Effector CD4-positive, alpha-beta T cell (primary cell): ENCODE results near the gene FLII.

ENCODE experiments used
- DNase-seq: peaks from one replicate; pipeline ENCODE4 v3.0.0-alpha.2; 2020

The FLII gene

GRCh38 chr17:18241229-18241871 lies 17.2 kb downstream of the FLII start:
- DNase-seq = no peak

DNA sequence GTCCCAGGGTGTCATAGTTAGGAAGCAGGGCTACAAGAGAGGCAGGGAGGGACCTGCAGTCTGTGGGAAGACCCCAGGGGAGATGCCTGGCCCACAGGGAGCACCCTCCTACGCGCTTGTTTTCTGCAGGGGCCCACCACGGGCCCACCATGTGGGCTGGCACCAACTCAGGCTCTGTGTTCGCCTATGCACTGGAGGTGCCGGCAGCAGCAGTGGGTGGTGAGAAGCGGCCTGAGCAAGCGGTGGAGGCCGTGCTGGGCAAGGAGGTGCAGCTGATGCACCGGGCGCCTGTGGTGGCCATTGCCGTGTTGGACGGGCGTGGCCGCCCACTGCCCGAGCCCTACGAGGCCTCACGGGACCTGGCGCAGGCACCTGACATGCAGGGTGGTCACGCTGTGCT lies 18.1 kb downstream of the FLII start:
- DNase-seq = no peak

- DNase-seq = no peak
These were observed 20.2 kb downstream of the FLII start for GRCh38 chr17:18238299-18238698.

DNA sequence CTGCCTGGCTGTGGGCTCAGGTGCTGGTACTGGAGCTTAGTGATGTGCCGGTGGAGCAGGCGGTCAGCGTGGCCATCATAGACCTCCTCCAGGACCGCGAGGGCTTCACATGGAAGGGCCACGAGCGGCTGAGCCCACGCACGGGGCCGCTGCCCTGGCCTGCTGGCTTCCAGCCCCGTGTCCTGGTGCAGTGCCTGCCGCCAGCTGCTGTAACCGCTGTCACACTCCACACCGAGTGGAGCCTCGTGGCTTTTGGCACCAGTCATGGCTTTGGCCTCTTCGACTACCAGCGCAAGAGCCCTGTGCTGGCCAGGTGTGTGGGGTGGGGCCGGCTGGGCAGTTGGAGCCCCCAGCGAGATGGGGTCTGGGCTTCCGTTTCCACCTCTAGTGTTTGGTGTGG lies 21.1 kb downstream of the FLII start:
- DNase-seq = no peak

DNA sequence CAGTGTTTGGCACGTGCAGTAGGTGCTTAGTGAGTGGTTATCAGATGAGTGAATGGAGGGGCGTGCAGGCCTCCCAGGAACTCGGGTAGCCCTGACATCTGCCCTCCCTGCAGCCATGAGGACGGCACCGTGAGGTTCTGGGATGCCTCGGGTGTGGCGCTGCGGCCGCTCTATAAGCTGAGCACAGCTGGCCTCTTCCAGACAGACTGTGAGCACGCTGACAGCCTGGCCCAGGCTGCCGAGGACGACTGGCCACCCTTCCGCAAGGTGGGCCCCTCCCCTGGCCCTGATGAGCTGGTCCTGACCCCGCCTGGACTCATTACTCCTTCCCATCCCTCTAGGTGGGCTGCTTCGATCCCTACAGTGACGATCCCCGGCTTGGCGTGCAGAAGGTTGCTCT lies 22.0 kb downstream of the FLII start:
- DNase-seq = no peak

- DNase-seq = no peak
These were observed 22.7 kb downstream of the FLII start for GRCh38 chr17:18235743-18236256.

DNA sequence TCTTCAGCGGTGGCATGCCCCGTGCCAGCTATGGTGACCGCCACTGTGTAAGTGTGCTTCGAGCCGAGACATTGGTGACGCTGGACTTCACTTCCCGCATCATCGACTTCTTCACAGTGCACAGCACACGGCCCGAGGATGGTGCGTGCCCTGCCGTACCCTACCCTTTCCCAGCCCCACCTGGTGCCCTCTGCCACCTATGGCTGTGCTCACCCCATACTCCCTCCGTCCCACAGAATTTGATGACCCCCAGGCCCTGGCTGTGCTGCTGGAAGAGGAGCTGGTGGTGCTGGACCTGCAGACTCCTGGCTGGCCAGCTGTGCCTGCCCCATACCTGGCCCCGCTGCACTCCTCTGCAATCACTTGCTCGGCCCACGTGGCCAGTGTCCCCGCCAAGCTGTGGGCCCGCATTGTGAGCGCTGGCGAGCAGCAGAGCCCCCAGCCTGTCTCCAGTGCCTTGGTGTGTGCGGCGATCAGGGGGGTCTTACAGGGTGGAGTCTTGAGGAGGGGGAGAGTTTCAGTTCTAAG lies 23.6 kb downstream of the FLII start:
- no peak for DNase-seq

- no peak for DNase-seq
These were observed 24.6 kb downstream of the FLII start for GRCh38 chr17:18233803-18234518.

- DNase-seq = no peak
These were observed 27.4 kb downstream of the FLII start for GRCh38 chr17:18231164-18231563.

DNA sequence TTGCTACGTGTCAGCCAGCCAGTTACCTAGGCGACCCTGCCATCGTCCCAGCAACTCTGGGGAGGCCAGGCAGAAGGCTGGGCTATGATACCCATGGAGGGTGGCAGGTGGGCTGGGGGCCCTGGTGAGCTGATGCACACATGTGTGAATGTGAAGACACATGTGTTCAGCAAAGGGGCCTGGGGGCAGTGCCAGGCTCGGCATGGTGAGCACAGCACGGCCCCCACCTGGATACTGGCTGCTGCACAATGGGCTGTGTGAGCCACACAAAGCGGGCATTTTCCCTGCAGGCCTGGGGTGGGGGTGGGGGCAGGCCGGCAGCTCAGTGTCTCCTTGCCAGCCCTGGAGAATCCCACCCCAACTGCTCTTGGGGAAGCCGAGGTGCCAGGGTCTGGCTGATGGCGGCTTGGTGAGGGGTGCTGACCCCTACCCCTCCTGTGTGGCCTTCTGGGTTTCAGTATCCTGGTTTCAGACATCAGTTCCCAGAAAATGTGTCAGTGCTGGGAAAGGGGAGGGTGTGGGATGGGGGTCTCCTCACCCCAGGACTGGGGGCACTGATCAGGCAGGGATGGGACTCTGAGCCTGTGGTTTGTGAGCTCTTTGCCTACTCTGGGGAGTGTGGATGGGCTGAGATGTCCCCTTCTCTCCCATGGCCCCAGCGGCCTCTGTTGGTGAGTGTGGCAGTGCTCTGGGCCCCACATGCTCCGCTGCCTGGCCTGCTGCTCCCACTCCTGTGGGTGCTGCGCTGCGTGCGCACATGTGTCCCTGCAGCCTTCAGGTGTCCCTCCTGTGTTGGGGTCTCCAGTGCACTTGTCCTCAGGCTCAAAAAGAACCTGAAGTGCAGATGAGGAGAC lies 28.0 kb downstream of the FLII start:
- no peak for DNase-seq

DNA sequence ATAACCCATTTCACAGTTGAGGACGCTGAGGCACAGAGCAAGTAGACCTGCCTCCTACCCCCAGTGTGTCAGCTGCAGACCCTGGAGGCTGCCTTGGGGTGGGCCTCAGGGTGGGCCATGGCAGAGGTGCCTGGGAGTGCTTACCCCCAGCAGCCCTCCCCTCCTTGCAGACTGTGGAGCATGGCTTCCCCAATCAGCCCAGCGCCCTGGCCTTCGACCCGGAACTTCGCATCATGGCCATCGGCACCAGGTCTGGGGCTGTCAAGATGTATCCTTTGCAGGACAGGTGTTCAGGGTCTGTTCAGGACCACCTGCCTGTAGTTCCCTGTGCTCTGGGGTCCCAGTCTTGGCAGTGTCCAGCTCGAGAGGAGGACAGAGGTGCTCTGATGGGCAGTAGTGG lies 28.8 kb downstream of the FLII start:
- no peak for DNase-seq

DNA sequence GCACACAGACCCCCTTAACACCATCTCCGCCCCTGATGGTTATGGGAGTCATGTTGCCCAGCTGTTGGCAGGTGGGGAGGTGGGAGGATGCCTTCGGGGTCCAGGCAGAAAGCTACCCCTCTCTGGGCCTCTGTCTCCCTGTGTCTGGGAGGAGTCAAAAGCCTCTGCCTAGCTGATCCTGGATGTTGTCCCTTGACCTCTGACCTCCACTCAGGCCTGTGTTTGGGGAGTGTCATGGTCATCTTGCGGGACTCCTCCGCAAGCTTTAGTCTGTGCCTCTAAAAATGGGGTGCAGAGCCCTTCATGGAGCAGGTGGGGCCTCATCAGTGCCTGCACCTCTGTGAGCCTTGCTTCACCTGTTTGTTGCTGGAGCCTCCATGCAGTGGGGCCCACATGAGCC lies 29.3 kb downstream of the FLII start:
- no peak for DNase-seq

DNA sequence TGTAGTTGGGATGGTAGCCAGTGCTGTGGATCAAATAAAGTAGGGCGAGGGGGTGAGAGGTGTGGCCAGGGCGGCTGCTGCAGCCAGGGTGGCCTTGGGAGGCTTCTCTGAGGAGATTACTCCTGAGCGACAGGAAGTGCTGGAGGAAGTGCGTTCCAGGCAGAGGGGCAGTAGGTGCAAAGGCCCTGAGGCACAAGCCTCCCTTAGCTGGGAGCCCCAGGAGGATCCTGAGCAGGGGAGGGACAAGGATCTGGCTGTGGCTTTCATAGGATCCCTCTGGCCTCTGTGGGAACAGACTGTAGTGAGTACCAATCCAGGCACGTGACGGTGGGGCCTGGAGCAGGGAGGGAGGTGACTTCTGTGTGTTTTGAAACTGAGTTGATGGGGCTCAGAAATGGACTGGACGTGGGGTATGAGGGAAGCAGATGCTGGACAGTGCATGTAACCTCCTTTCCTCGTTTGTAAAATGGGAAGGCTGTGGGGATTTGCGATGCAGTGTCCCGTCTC lies 30.3 kb downstream of the FLII start:
- DNase-seq = no peak

- DNase-seq = no peak
These were observed 30.9 kb downstream of the FLII start for GRCh38 chr17:18227635-18228034.

GRCh38 chr17:18226284-18226945 lies 32.1 kb downstream of the FLII start:
- DNase-seq = no peak

DNA sequence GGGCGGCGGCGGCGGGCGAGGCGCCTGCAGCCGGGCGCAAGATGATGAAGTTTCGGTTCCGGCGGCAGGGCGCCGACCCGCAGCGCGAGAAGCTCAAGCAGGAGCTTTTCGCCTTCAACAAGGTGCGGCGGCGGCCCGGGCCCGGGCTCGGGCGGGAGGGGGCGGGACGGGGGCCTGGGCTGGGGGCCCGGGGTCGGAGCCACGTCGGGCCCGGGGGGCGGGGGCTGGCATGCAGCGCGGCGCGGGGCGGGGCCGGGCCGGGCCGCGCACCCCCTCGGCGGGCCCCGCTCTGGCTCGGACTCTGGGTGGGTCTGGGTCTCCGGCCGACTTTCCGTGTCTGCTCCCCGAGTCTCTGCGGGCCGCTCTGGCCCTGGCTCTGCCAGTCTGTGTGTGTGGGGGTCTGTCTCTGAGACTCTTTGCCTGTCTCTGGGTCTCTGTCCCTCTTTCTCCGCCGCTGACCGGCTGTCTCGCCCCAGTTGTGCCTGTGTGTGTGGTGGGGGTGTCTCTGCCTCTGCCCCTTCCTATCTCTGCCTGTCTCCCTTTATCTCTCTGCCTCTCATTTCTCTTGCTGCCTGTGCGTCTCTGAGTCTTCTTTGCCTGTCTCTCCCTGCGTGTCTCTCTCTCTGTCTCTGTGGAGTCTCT lies 32.8 kb downstream of the FLII start:
- DNase-seq = no peak

DNA sequence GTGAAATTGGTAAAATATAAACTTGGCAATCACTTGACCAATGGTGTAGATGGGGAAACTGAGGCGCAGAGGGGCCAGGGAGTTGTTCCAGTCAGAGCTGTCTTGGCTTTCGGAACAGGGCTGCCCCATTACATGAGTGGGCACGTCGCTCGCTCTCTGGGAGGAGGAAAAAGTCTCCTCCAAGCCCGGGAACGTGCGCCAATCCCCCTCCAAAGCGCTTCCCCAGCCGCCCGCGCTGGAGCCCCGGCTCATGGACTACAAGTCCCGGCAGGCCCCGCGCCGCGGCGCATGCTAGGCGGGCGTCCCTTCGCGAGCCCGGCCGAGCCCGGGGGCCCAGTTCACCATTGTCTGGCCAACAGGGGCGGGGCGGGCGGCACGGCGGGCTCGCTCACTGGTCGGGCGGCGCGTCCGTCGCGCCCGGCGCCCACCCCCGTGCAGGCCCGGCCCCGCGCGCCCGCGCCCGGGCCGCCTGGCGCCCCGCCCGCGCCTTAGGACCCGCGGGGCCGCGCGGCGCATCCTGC lies 33.4 kb downstream of the FLII start, which contains the start of gene LLGL1:
LLGL1 (plus strand) TSS at position 515 of the 521 bp plus-strand sequence. CDS start 48 bp downstream, outside the sequence.
- peak; percentile 97 for DNase-seq

- DNase-seq = no peak
These were observed 34.0 kb downstream of the FLII start for GRCh38 chr17:18224387-18225120.

DNA sequence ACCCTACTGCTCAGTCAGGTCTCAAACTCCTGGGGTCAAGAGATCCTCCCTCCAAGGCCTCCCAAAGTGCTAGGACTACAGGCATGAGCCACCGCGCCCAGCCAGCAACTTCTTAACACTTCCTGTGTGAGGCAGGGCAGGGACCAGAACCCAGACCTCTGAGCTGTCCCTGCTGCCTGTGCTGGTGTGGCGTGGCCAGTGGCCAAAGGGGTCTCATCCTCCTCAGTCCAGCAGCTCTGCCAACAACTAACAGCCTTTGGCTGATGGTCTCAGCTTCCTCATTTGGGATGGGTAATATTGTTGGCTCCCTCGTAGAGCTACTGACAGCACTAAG lies 34.5 kb downstream of the FLII start:
- DNase-seq = no peak

- no peak for DNase-seq
These were observed 39.7 kb downstream of the FLII start for GRCh38 chr17:18218756-18219415.
